Aorta (tissue), 5 donors: ENCODE data around the gene KAT7. TPM values are rescaled to one million over a fixed set of nuclear protein-coding genes. Genes with fewer than 3 reads are reported as not detected.
A peak's percentile ranks its signal among the peaks of the same experiment; 100 is the strongest.

Experiments
- ATAC-seq: fragments of 200-7000 bp; cut with Tn5 transposase; one replicate; pipeline ENCODE4 v1.9.1; 2022; ENCODE audit warnings: moderate library complexity; ENCODE audit not compliant: low FRiP score
- DNase-seq, 2 donors: peaks; one replicate each; pipeline ENCODE4 v3.0.0-alpha.2; 2020
- H3K27ac ChIP-seq, 2 donors: one replicate each; pipeline ENCODE4 v1.5.1; 2013; ENCODE audit warnings: low read length in 2 of 2, mild to moderate bottlenecking in 2 of 2, moderate library complexity in 2 of 2, control low read depth in 1 of 2, inconsistent platforms in 1 of 2, low read depth in 1 of 2
- H3K27me3 ChIP-seq, 2 donors: one replicate each; pipeline ENCODE4 v1.6.1; 2013; ENCODE audit warnings: control low read depth in 1 of 2, low read length in 1 of 2, mild to moderate bottlenecking in 1 of 2, moderate library complexity in 1 of 2; ENCODE audit not compliant: insufficient read depth in 2 of 2, control insufficient read depth in 1 of 2
- H3K36me3 ChIP-seq, 2 donors: one replicate each; pipeline ENCODE4 v1.6.1; 2013; ENCODE audit warnings: control low read depth in 1 of 2, low read length in 1 of 2, mild to moderate bottlenecking in 1 of 2; ENCODE audit not compliant: insufficient read depth in 2 of 2, control insufficient read depth in 1 of 2
- H3K4me1 ChIP-seq, 2 donors: one replicate each; pipeline ENCODE4 v1.6.1; 2013; ENCODE audit warnings: low read length in 2 of 2, control low read depth in 1 of 2, mild to moderate bottlenecking in 1 of 2, moderate library complexity in 1 of 2; ENCODE audit not compliant: insufficient read depth in 2 of 2, control insufficient read depth in 1 of 2
- H3K4me3 ChIP-seq, 2 donors: one replicate each; pipeline ENCODE4 v1.5.1; 2013; ENCODE audit warnings: low read length in 2 of 2, control low read depth in 1 of 2, mild to moderate bottlenecking in 1 of 2
- H3K9me3 ChIP-seq: one replicate; pipeline ENCODE4 v1.6.1; 2013; ENCODE audit warnings: mild to moderate bottlenecking, low read length; ENCODE audit not compliant: control insufficient read depth
- WGBS, 2 donors: extraction: QIAGEN DNeasy Blood & Tissue Kit; methylation state at CpG; one replicate each; pipeline ENCODE4 v1.1.7; 2013; 5-methylcytosine and 5-hydroxymethylcytosine counted together
- intact Hi-C, 2 donors: fragments of 100-400 bp; cut with DNase I; formaldehyde crosslinking; loops; one replicate each; pipeline versions ENCODE4 v1.14.2 to v1.15.0; 2022
- polyA plus RNA-seq, 2 donors: library from polyadenylated mRNA; stranded (reverse); fragments of 200-250 nt; gene quantifications; one replicate each; pipeline ENCODE4 v1.2.3, GENCODE V29; 2013
- total RNA-seq, 2 donors: library from RNA; stranded (reverse); fragmentation: NEBNext Ultra II Directional; extraction: Animal tissue kit (Norgen Biotek cat#: 25700); gene quantifications; one replicate each; pipeline ENCODE4 v1.2.1, GENCODE V29; 2021
- donor health status: healthy with polysubstance abuse.
- donor health status: Bipolar disorder and iron deficiency.
- donor health status: DM: no; HTN: no; CAD: no.
- donor health status: DM: no; HTN: no; CAD: no.
- donor health status: DM: yes; HTN: yes; CAD: no.

The KAT7 gene
- total and polyA plus RNA-seq, 4 donors: 6.1 to 63.9 (median 39.1) TPM

DNA sequence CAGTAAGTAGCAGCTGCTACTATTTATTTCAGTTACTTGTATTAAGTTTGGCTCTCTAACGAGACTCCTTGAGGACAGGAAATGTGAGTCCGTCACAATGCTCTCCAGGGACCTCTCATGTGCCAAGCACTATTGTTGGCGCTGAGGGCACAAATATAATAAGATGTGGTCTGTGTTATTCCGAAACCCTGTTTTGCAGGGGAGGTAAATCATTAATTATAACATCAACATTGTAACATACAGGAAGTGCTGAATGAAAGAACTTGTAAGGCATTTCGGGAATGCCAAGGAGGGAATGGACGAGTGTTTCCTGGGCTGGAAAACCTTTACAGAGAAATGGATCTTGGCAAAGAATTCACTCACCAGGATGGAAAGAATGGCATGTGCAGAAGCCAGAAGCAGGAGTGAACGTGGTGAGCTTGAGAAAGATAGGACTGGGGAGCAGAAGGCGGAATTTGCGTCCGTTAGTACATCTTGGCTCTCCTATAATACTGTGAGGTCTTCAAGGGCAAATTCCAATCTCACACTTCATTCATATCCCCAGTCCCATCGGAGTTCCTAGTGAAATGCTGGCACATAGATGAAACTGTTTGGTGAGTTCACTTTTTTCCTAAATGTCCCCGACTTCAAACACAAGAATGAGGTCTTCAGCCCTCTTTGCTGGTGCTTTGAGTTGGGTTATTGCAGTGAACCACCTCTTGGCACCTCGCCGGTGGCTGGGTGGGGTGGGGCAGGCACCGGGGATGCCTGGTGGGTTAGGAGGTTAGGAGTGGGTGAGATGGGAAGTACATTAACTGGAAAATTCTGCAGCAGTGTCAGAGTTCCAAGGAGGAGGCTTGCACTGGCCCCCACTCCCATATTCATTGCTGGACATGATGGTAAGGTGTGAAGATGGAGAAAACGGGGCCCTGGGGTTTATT lies 47.9 kb downstream of the KAT7 start:
- Histone ChIP-seq H3K27ac (peak overlapping the region; percentile 61 to 98), H3K4me1 (peaks cover 2 to 4% of the 10 kb centered on the region in 2 donors), H3K4me3 (no peak overlapping the region), H3K27me3 (no peaks in the 10 kb centered on the region), H3K9me3 (no peaks in the 10 kb centered on the region), H3K36me3 (peaks cover 0 to 4% of the 10 kb centered on the region in 2 donors)
- intact Hi-C loops: loop anchor here in 1 of 2 donors (5.0 kb wide), 1 partner anchor 49 kb away; the partner anchor contains the start of gene KAT7
- DNase-seq: peak in 1 of 2 donors; percentile 73
- ATAC-seq: peak; percentile 69
- 13 to 14% methylated on average over 16 of the region's 16 CpGs for WGBS, 2 donors

DNA sequence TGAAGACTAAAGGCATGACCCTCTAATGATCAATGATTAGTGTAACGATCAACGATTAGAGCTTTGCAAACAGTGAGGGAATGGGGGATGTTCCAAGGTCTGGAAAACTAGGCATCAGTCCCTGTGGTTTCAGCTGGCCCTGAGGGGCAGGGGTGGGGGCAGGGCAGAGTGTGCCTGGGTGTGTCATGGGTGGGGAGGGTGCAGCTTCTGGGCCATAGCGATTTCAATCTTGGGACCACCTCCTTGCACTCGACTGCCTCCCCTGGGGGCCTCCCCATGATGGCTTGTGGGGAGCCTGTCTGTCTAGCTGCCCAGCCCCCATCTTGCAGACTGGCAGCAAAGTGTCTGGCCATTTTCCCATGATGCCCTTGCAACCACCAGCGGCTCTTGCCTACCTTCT lies 51.0 kb downstream of the KAT7 start:
- peaks cover 2 to 4% of the 10 kb centered on the region in 2 donors for H3K4me1 ChIP-seq
- 60 to 62% methylated on average over 5 of the region's 5 CpGs for WGBS, 2 donors
- no peak overlapping the region for H3K4me3 ChIP-seq
- ATAC-seq: no peak
- no peaks in the 10 kb centered on the region for H3K9me3 ChIP-seq
- H3K36me3 ChIP-seq: no peaks in the 10 kb centered on the region
- DNase-seq: no peak
- intact Hi-C loops: loop anchor here in 1 of 2 donors (5.0 kb wide), 1 partner anchor 52 kb away; the partner anchor contains the start of gene KAT7
- H3K27ac ChIP-seq: no peak overlapping the region
- H3K27me3 ChIP-seq: no peaks in the 10 kb centered on the region

DNA sequence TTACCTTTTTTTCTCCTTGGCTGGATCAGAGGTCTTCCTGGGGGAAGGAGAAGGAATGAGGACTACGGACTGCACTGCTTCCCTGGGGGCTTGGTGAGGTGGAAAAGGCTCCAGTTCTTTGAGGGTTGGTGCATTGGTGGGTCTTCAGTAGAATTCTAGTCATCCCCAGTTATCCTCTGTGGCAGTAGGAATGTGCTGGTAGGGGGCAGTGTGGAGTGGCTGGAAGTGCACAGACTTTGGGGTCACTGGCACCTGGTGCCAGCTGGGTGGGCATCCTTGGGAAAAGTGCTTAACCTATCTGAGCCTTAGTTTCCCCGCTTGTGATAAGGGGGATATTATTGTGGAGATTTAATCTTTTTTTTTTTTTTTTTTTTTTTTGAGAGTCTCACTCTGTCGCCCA lies 53.1 kb downstream of the KAT7 start:
- Histone ChIP-seq H3K9me3 (no peaks in the 10 kb centered on the region), H3K4me1 (peaks cover 2 to 4% of the 10 kb centered on the region in 2 donors), H3K27me3 (no peaks in the 10 kb centered on the region), H3K36me3 (no peaks in the 10 kb centered on the region), H3K27ac (no peak overlapping the region), H3K4me3 (no peak overlapping the region)
- 91% methylated on average over 2 to 3 of the region's 3 CpGs for WGBS, 2 donors
- peak in 1 of 2 donors; percentile 12 for DNase-seq
- intact Hi-C loops: no loop called here
- no peak for ATAC-seq

DNA sequence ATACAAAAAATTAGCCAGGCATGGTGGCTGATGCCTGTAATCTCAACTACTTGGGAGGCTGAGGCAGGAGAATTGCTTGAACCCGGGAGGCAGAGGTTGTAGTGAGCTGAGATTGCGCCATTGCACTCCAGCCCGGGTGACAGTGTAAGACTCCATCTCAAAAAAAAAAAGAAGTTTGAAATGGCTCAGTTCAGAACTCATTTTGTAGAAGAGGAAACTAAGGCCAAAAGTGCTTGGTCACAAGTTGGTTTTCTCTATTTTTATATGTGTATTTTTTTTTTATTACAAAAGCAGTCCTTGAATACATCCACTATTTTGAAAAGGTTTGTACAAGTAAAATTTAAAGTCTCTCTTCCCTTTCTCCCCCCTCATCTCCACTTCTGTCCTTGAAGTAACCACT lies 53.9 kb downstream of the KAT7 start:
- DNase-seq: no peak
- H3K4me1 ChIP-seq: peaks cover 0 to 2% of the 10 kb centered on the region in 2 donors
- H3K36me3 ChIP-seq: no peaks in the 10 kb centered on the region
- intact Hi-C loops: no loop called here
- no peak overlapping the region for H3K4me3 ChIP-seq
- 36 to 49% methylated on average over 3 of the region's 3 CpGs for WGBS, 2 donors
- H3K9me3 ChIP-seq: no peaks in the 10 kb centered on the region
- no peak for ATAC-seq
- no peaks in the 10 kb centered on the region for H3K27me3 ChIP-seq
- H3K27ac ChIP-seq: no peak overlapping the region

DNA sequence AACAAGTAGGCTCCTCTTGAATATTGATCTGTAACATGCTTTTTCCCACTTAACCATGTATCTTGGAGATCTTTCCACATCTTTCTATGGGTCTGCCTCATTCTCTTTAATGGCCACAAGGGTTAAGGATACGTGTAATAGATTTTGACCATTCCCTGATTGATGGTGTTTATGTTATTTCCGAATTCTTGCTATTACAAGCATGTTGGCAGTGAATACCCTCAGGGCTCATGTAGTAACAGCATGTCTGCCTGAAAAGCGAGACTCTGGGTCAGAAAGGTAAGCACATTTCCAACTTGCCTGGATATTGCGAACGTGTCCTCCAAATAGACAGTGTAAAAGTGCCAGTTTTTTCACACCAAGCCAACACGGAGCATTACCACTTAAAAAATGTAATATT lies 54.4 kb downstream of the KAT7 start:
- H3K4me1 ChIP-seq: peaks cover 0 to 2% of the 10 kb centered on the region in 2 donors
- 16 to 25% methylated on average over 6 of the region's 6 CpGs for WGBS, 2 donors
- DNase-seq: peak in 1 of 2 donors; percentile 2
- ATAC-seq: no peak
- H3K27ac ChIP-seq: no peak overlapping the region
- H3K4me3 ChIP-seq: no peak overlapping the region
- no peaks in the 10 kb centered on the region for H3K36me3 ChIP-seq
- H3K9me3 ChIP-seq: no peaks in the 10 kb centered on the region
- intact Hi-C loops: no loop called here
- no peaks in the 10 kb centered on the region for H3K27me3 ChIP-seq

DNA sequence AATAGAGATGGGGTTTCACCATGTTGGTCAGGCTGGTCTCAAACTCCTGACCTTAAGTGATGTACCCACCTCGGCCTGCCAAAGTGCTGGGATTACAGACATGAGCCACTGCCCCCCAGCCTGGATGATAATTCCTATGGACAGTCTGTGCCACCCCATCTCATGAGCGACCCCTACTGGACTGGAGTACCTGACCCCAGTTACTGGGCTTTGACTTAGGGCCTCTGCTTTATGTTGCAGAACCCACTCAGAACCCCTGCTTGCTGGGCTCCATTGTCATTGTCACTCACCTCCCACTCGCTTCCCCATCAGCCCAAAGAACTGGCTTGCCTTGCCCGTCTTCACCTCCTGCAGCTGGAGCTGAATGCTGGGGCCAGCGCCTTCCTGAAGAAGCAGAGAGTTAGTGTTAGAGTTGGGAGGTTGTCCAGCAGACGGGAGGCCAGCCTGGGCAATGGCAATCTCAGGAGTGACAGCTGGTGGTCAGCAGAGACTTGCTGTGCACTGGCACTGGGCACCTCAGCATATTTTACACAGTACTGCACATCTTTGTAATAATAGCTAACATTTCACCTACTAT lies 55.4 kb downstream of the KAT7 start:
- no peaks in the 10 kb centered on the region for H3K9me3 ChIP-seq
- H3K27ac ChIP-seq: no peak overlapping the region
- ATAC-seq (no peak), DNase-seq (peak in 1 of 2 donors; percentile 39)
- no peak overlapping the region for H3K4me3 ChIP-seq
- WGBS, 2 donors: 85 to 90% methylated on average over 6 of the region's 6 CpGs
- H3K4me1 ChIP-seq: peaks cover 0 to 2% of the 10 kb centered on the region in 2 donors
- no peaks in the 10 kb centered on the region for H3K36me3 ChIP-seq
- H3K27me3 ChIP-seq: no peaks in the 10 kb centered on the region
- intact Hi-C loops: no loop called here

DNA sequence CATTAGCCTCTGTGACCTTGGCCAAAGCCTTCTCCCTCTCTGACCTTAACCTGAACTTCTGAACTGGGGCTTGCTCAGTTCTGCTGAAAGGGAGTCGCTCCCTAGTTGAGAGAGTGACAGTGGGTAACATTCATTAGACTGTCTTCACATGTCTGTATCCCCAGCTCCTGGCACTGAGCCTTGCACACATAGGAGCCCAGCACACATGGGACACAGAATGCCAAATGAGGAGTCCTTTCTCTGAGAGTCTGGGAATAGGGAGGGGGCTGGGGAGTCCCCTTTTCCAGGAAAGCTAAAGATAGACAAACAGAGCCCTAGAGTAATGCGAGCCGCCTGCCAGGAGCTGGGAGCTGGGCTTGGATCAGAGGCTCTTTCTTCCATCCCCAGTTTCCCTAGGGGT lies 56.8 kb downstream of the KAT7 start:
- Histone ChIP-seq H3K27ac (peak overlapping the region in 1 of 2 donors; percentile 18), H3K27me3 (no peaks in the 10 kb centered on the region), H3K4me1 (peaks cover 0 to 2% of the 10 kb centered on the region in 2 donors), H3K9me3 (no peaks in the 10 kb centered on the region), H3K36me3 (no peaks in the 10 kb centered on the region), H3K4me3 (no peak overlapping the region)
- peak in 1 of 2 donors; percentile 73 for DNase-seq
- ATAC-seq: peak; percentile 75
- intact Hi-C loops: loop anchor here (5.0 kb wide), 2 partner anchors 58 to 138 kb away; partner anchors contain the start of genes KAT7 (in 1 of the 2) and SLC35B1 (in 1 of the 2)
- 9% methylated on average over 3 of the region's 3 CpGs for WGBS, 2 donors

DNA sequence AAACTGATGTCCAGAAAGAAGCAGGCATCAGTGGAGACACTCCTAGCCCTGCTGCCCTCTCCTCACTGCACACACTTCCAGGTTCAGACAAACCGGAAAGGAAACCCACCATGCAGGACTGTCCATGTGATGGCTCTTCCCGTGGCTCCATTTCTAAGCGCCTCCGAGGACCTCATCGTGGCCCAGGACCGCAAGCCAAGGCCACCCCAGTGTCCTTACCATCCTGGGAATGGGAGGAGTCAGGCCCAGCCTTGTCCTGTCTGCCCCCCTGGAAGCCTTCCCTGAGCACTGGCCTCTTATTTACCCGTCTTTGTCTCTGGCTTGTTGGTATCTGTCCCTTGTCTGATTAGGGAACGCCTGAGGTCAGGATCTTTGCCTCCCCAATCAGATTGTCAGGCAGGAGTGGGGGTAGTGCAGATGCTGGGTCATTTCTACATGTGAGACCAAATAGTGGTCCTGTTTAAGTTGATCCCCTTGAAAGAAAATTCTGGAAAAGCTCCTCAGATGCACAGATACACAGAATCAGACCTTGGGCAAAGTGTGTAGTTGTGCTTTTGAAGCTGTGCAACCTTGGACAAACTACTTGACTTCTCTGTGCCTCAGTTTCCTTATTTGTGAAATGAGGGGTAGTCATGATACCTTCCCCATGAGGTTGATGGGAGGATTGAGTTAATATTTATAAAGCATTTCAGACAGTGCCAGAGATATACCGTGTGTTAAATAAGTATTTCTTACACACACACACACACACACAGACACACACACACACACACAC lies 58.6 kb downstream of the KAT7 start:
- H3K36me3 ChIP-seq: no peaks in the 10 kb centered on the region
- WGBS, 2 donors: 87 to 90% methylated on average over 9 of the region's 9 CpGs
- ATAC-seq: no peak
- intact Hi-C loops: loop anchor here (5.0 kb wide), 2 partner anchors 60 to 140 kb away; partner anchors contain the start of genes KAT7 (in 1 of the 2) and SLC35B1 (in 1 of the 2)
- H3K9me3 ChIP-seq: no peaks in the 10 kb centered on the region
- H3K4me3 ChIP-seq: no peak overlapping the region
- DNase-seq: peak in 1 of 2 donors; percentile 45
- no peaks in the 10 kb centered on the region for H3K27me3 ChIP-seq
- H3K27ac ChIP-seq: no peak overlapping the region
- peaks cover 0 to 2% of the 10 kb centered on the region in 2 donors for H3K4me1 ChIP-seq
